ENCODE results near the gene SORCS2.

DNA sequence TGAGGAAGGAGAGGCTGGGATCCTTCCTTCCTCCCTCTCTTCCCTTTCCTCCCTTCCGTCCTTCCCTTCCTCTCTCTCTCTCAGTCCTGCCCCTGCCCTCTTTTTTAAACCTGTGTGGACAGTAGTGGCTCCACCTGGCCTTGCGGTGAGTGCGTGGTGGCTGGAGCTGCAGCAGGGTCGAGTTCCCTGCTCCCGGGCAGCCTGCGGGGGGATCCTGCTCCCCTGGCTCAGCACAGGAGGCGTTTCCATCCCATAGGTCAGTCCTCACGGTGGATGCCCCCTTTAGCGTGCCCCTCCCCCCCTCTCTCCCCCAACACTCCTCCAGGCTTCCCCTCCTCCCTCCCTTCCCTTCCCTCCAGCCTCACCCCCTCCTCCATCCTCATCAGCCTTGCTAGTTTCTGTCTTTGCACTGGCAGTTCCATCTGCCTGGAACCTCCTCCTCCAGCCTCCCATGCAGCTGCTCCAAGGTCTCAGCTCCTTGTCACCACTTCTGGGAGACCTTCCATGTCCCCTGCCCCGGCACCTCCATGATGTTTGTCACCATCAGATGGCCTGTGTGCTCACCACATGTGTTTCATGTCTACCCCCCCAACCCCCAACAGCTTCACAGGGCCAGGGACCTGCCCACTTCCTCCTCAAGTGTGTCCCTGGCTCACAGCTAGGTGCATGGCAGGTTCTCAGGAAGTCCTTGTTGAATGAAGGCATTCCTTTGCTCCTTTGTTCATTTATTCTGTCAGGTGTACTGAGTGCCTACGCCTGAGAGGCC lies 174.0 kb downstream of the SORCS2 start:
- TF ChIP-seq GATA2 (IDR thresholded peaks at IDR 0.05; ENCODE audit: low read depth, low read length) (no peak), GATA3 (IDR thresholded peaks at IDR 0.05; ENCODE audit: low read depth, low read length) (no peak)

Data from SH-SY5Y (cell line).